K562 treated with DMSO at 1 percent for 48 hours (cell line): Measurements from ENCODE around the gene TXNDC12. TPM values are rescaled to one million over a fixed set of nuclear protein-coding genes. Genes with fewer than 3 reads are reported as not detected.

Experiments used
- total RNA-seq: library from RNA; unstranded; fragments of 300-600 nt; gene quantifications from 2 replicates; pipeline ENCODE4 v1.2.3, GENCODE V29; 2022; ENCODE audit warnings: low replicate concordance; ENCODE audit errors: extremely low read depth

TXNDC12 gene
- total RNA-seq: not detected in 2 replicates

GRCh38 chr1:52055066-52055865 is at the start of gene TXNDC12:
TSS of gene TXNDC12 (minus strand) at chr1:52055191. CDS start at chr1:52055096, 95 bp downstream.

GRCh38 chr1:52056163-52056936 is 1.4 kb upstream of the TXNDC12 start, which contains the start of gene BTF3L4:
TSS of gene BTF3L4 (plus strand) at chr1:52056295. CDS start at chr1:52059848, 3,553 bp downstream.

GRCh38 chr1:52033190-52034049 is 21.6 kb downstream of the TXNDC12 start, which contains the start of gene KTI12:
TSS of gene KTI12 (minus strand) at chr1:52033810. CDS start at chr1:52033761, 49 bp downstream.

GRCh38 chr1:51990478-51990965 is 64.5 kb downstream of the TXNDC12 start, which contains the start of gene RAB3B:
TSS of gene RAB3B (minus strand) at chr1:51990700. CDS start at chr1:51977117, 13,583 bp downstream.

Other genes starting within 250 kb of the TXNDC12 start
- gene NRDC, start 176.5 kb downstream of the TXNDC12 start, total RNA-seq: not detected in 2 replicates
- not detected in 2 replicates for gene RAB3B, start 64.5 kb downstream of the TXNDC12 start, total RNA-seq
- not detected in 2 replicates for gene KTI12, start 21.4 kb downstream of the TXNDC12 start, total RNA-seq
- not detected in 2 replicates for gene BTF3L4, start 1.1 kb upstream of the TXNDC12 start, total RNA-seq
- not detected in 2 replicates for gene ZFYVE9, start 86.9 kb upstream of the TXNDC12 start, total RNA-seq